Tibial nerve (tissue), 3 donors: Measurements from ENCODE around the gene TMEM17.

ENCODE experiments used
- CTCF ChIP-seq, 5 experiments: fragments of 200-600 bp in 3 of 5; fragments of 450-650 bp in 2 of 5; sonication (generic) in 3 of 5; IDR thresholded peaks; one replicate each; pipeline ENCODE4 v1.5.1; 2016 to 2019; ENCODE audit warnings: antibody characterized with exemption in 5 of 5, mild to moderate bottlenecking in 3 of 5, moderate library complexity in 2 of 5
- POLR2A ChIP-seq, 2 donors: fragments of 450-650 bp; IDR thresholded peaks; one replicate each; pipeline ENCODE4 v1.6.1; 2017; ENCODE audit warnings: antibody characterized with exemption in 2 of 2, mild to moderate bottlenecking in 2 of 2, moderate library complexity in 2 of 2

DNA sequence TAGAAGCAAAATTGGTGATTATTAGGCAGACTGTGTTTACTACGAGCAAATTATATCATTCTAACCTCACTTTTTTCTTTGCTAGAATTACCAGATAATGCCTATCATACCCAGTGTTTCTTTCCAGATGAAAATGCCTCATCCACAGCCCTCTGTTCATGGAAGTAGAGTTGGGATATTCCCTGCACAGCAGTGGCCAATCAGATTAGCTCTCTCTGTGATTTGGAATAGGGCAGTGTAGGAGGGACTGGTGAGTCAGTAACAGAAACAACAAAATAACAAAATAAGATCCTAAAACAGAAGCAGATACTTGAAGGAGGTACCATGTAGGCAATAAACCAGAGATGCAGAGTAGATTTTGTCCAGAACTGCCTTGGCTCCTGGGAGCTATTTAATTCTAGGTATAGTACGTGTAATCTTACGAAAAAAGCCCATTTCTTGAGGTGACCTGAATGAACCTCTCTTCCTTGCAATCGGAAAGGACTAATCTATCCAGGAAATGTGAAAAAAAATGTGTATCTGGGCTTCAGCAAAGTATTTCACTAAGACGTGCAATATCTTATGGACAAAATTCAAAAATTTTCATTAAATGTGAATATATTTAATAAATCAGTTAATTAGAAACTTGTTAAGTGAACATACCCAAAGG is 18.4 kb upstream of the TMEM17 start:
- no peak for TF ChIP-seq POLR2A (IDR thresholded peaks at IDR 0.05)
- TF ChIP-seq CTCF (IDR thresholded peaks at IDR 0.05): no peak
